Heart right ventricle (tissue), 16 donors: Measurements from ENCODE around the gene AGPAT3. TPM values are rescaled to one million over a fixed set of nuclear protein-coding genes. Genes with fewer than 3 reads are reported as not detected.

ENCODE experiments used
- ATAC-seq, 8 donors: fragments of 200-7000 bp; cut with Tn5 transposase; one replicate each; pipeline ENCODE4 v1.9.1; 2020; ENCODE audit warnings: mild to moderate bottlenecking in 8 of 8, moderate library complexity in 8 of 8, moderate number of reproducible peaks in 1 of 8
- DNase-seq, 2 donors: peaks; one replicate each; pipeline ENCODE4 v3.0.0-alpha.2; 2020
- H3K27ac ChIP-seq, 10 donors: fragments of 200-600 bp; sonication (generic) in 2 of 10; one replicate each; pipeline versions ENCODE4 v1.5.0 to v1.8.0; 2020 to 2022; ENCODE audit warnings: mild to moderate bottlenecking in 3 of 10
- H3K27me3 ChIP-seq, 7 donors: fragments of 200-600 bp; one replicate each; pipeline ENCODE4 v1.8.0; 2021 to 2022; ENCODE audit warnings: mild to moderate bottlenecking in 2 of 7
- H3K36me3 ChIP-seq, 9 donors: fragments of 200-600 bp; sonication (generic) in 1 of 9; one replicate each; pipeline versions ENCODE4 v1.5.0 to v1.8.0; 2020 to 2022; ENCODE audit warnings: mild to moderate bottlenecking in 2 of 9
- H3K4me1 ChIP-seq, 9 donors: fragments of 200-600 bp; sonication (generic) in 1 of 9; one replicate each; pipeline versions ENCODE4 v1.5.0 to v1.8.0; 2020 to 2022; ENCODE audit warnings: mild to moderate bottlenecking in 4 of 9
- H3K4me3 ChIP-seq, 10 donors: fragments of 200-600 bp; sonication (generic) in 2 of 10; one replicate each; pipeline versions ENCODE4 v1.5.0 to v1.8.0; 2020 to 2022; ENCODE audit warnings: mild to moderate bottlenecking in 7 of 10, moderate library complexity in 2 of 10
- H3K9me3 ChIP-seq, 11 donors: fragments of 200-600 bp in 10 of 11; sonication (generic) in 2 of 11; one replicate each; pipeline versions ENCODE4 v1.5.0 to v1.8.0; 2013 to 2022; ENCODE audit warnings: mild to moderate bottlenecking in 2 of 11, control low read depth in 1 of 11, moderate library complexity in 1 of 11
- CTCF ChIP-seq, 9 donors: fragments of 200-600 bp; sonication (generic) in 2 of 9; IDR thresholded peaks; one replicate each; pipeline versions ENCODE4 v1.5.0 to v1.8.0; 2021 to 2022; ENCODE audit warnings: antibody characterized with exemption in 9 of 9, mild to moderate bottlenecking in 5 of 9, moderate library complexity in 1 of 9
- WGBS, 2 donors: extraction: QIAGEN DNeasy Blood & Tissue Kit; methylation state at CpG; one replicate each; pipeline ENCODE4 v1.1.7; 2013; ENCODE audit warnings: inconsistent platforms in 1 of 2; 5-methylcytosine and 5-hydroxymethylcytosine counted together
- intact Hi-C, 10 donors: fragments of 100-400 bp; cut with DNase I; formaldehyde crosslinking; loops; one replicate each; pipeline versions ENCODE4 v1.11.1 to v1.14.2; 2022
- polyA plus RNA-seq, 2 donors: library from polyadenylated mRNA; stranded (reverse); fragments of 200-250 nt; gene quantifications; one replicate each; pipeline ENCODE4 v1.2.3, GENCODE V29; 2013
- total RNA-seq, 10 donors: library from RNA; stranded (reverse); fragmentation: NEBNext Ultra II Directional in 3 of 10; extraction: Animal tissue kit (Norgen Biotek cat#: 25700) in 3 of 10; gene quantifications; one replicate each; pipeline versions ENCODE4 v1.2.1 to v1.2.4, GENCODE V29; 2021 to 2023
- donor health status: Arrhythmogenic right ventricular cardiomyopathy.
- donor health status: ischemic (EF 13 %, LVEDD 7.1; RV severe dilation, severe dysfunction).
- donor health status: healthy with polysubstance abuse.
- donor health status: DM: no; HTN: yes; CAD: no.
- donor health status: DM: no; HTN: no; CAD: no.
- donor health status: ischemic (EF 25% LVEDD 6.9; RV normal size, moderate dysfunction).
- donor health status: ischemic (EF 25% LVEDD 5.7; RV mildly dilated, moderate dysfunction).
- donor health status: healthy.
- donor health status: DM: yes; HTN: yes; CAD: no.
- donor health status: Ischemic cardiomyopathy.
- donor health status: ischemic (EF 35%, LVEDD 5.7; RV mildly dilated, moderate dysfunction).
- donor health status: nonischemic (EF 11% LVEDD 7.7; RV severe dilation, severe dysfunction).
- donor health status: DM: yes; HTN: yes; CAD: no.
- donor health status: PGD.
- donor health status: ischemic (EF 29% LVEDD 5.4; RV normal size, mild dysfunction).
- donor health status: nonischemic (EF 23%, LVEDD 6.1; RV moderate dilation, normal function).

AGPAT3 gene
- total and polyA plus RNA-seq, 12 donors: 19.7 to 110 (median 65.6) TPM

GRCh38 chr21:43905726-43906455 is 40.9 kb downstream of the AGPAT3 start:
- intact Hi-C loops: loop anchor here in 1 of 10 donors (2.0 to 5.0 kb wide), 2 partner anchors 21 to 39 kb away; partner anchors contain the start of gene AGPAT3
- ATAC-seq (no peak), DNase-seq (no peak)
- Histone ChIP-seq H3K9me3 (no peaks in the 10 kb centered on the region), H3K4me3 (no peak overlapping the region), H3K27ac (no peak overlapping the region), H3K36me3 (peaks cover 0 to 39% (median 0%) of the 10 kb centered on the region in 9 donors), H3K4me1 (peaks cover 0 to 50% (median 20%) of the 10 kb centered on the region in 9 donors), H3K27me3 (no peaks in the 10 kb centered on the region)
- 92 to 94% methylated on average over 16 of the region's 16 CpGs for WGBS, 2 donors
- no peak for TF ChIP-seq CTCF (IDR thresholded peaks at IDR 0.05)

DNA sequence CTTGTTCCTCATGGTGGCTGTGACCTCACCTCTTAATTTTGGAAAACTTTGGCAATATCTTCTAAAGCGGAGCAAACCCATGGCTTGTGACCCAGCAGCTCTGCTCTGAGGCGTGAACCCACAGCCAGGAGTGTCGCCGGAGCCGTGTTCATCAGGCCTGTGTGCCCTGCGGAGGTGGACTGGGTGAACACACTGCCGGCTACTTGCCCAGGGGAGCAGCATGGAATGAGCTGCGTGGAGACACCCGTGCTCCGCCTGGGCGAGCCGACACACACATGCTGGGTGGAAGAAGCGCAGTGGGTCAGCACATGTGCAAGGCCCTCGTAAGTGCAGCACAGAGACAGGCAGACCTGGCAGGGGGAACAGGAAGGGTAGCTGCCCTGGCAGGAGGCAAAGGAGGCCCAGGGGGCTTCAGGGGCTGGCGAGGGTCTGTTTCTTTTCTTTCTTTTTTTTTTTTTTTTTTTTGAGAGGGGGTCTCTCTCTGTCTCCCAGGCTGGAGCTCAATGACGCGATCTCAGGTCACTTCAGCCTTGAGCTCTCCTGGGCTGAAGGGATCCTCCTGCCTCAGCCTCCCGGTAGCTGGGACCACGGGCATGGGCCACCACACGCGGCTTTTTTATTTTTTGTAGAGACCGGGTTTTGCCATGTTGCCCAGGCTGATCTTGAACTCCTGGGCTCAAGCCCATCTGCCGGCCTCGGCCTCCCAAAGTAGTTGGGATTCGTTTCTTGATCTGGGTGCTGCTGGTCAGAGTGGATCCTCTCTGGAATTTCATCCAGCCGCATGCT is 41.8 kb downstream of the AGPAT3 start:
- WGBS, 2 donors: 97 to 98% methylated on average over 26 of the region's 26 CpGs
- DNase-seq (no peak), ATAC-seq (no peak)
- Histone ChIP-seq H3K4me1 (peaks cover 0 to 59% (median 29%) of the 10 kb centered on the region in 9 donors), H3K4me3 (no peak overlapping the region), H3K27ac (no peak overlapping the region), H3K27me3 (no peaks in the 10 kb centered on the region), H3K36me3 (peaks cover 0 to 38% (median 0%) of the 10 kb centered on the region in 9 donors), H3K9me3 (no peaks in the 10 kb centered on the region)
- no peak for TF ChIP-seq CTCF (IDR thresholded peaks at IDR 0.05)
- intact Hi-C loops: loop anchor here in 1 of 10 donors (2.0 to 5.0 kb wide), 2 partner anchors 20 to 39 kb away; partner anchors contain the start of gene AGPAT3

DNA sequence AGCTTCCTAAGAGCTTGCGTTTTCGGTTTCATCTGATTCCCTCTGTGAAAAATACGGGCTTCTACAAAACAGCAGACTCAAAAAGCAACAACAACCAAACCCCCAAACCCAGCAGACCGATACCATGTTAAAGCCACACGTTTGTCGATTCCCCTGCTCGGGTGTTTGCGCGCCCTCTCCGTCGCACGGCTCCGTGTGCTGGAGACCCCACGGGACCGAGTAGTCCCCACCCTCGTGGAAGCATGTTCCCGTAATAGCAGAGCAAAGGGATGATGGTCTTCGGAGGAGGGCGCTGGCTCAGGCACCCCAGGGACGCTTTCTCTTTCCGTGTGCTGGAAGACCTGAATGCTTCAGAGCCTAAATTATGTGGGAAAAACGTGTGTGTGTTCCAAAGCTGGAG is 42.7 kb downstream of the AGPAT3 start:
- no peak for ATAC-seq
- WGBS, 2 donors: 84 to 85% methylated on average over 22 of the region's 22 CpGs
- peaks cover 0 to 38% (median 0%) of the 10 kb centered on the region in 9 donors for H3K36me3 ChIP-seq
- no peak overlapping the region for H3K27ac ChIP-seq
- H3K9me3 ChIP-seq: peaks cover 0 to 9% (median 2%) of the 10 kb centered on the region in 11 donors
- no peak for TF ChIP-seq CTCF (IDR thresholded peaks at IDR 0.05)
- no peak for DNase-seq
- no peaks in the 10 kb centered on the region for H3K27me3 ChIP-seq
- peaks cover 6 to 62% (median 31%) of the 10 kb centered on the region in 9 donors for H3K4me1 ChIP-seq
- intact Hi-C loops: loop anchor here in 1 of 10 donors (2.0 to 5.0 kb wide), 2 partner anchors 19 to 40 kb away; partner anchors contain the start of gene AGPAT3
- H3K4me3 ChIP-seq: no peak overlapping the region

DNA sequence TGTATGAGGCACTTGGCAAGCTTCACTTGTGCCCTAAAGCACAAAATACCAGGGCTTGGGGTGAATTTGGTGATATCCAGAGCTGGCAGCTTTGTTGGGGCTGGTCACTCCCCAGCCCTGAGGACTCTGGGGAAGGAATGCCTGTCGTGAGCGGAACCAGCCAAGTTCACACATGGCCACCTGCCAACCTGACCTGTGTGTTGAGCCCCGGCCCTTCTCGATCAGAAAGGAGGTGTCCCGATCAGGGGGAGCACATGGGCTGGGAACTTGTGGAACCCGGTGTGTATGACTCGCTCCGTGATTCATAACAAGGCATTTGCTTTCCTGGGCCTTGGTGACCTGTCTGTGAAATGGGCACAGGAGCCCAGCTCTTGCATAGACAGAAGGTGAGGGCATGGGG is 43.1 kb downstream of the AGPAT3 start:
- intact Hi-C loops: loop anchor here in 1 of 10 donors (5.0 kb wide), 1 partner anchor 41 kb away; the partner anchor contains the start of gene AGPAT3

More for the DNA sequence above, 43.1 kb downstream of the AGPAT3 start:
- Histone ChIP-seq H3K27me3 (no peaks in the 10 kb centered on the region), H3K4me3 (no peak overlapping the region), H3K9me3 (peaks cover 0 to 13% (median 7%) of the 10 kb centered on the region in 11 donors), H3K4me1 (peaks cover 6 to 59% (median 26%) of the 10 kb centered on the region in 9 donors), H3K27ac (no peak overlapping the region), H3K36me3 (peaks cover 0 to 38% (median 0%) of the 10 kb centered on the region in 9 donors)
- WGBS, 2 donors: 62 to 66% methylated on average over 8 of the region's 8 CpGs
- ATAC-seq (no peak), DNase-seq (no peak)
- no peak for TF ChIP-seq CTCF (IDR thresholded peaks at IDR 0.05)
